HCT116 (cell line): ENCODE results near the gene SEC11A. TPM values are rescaled to one million over a fixed set of nuclear protein-coding genes. Genes with fewer than 3 reads are reported as not detected.

Source experiments
- ATAC-seq: fragments of 200-7000 bp; cut with Tn5 transposase; 2 replicates; pipeline ENCODE4 v1.9.1; 2020; ENCODE audit warnings: mild to moderate bottlenecking, moderate library complexity
- BruUV-seq: library from RNA; stranded (reverse); fragments of 400-500 nt; replicated peaks from 2 replicates; lab custom pipeline; 2021; lab: Mats Ljungman, UMichigan
- CTCF ChIA-PET: fragments of 300-600 bp; sonication (Branson Sonifier 250); formaldehyde crosslinking; loops from one replicate; lab custom pipeline; 2021; ENCODE audit warnings: antibody characterized with exemption; lab: Charles Lee
- POLR2A ChIA-PET: fragments of 300-600, 350-600 bp; sonication (Branson Sonifier 250); formaldehyde crosslinking; loops from one replicate; lab custom pipeline; 2021; ENCODE audit warnings: antibody characterized with exemption; lab: Charles Lee
- RAD21 ChIA-PET, 2 experiments: fragments of 300-600 bp; sonication (Branson Sonifier 250); formaldehyde crosslinking; loops; one replicate each; lab custom pipeline; 2023; ENCODE audit warnings: low total read pairs in 2 of 2; ENCODE audit not compliant: uncharacterized antibody in 2 of 2, unreplicated experiment in 2 of 2, low non-redundant PET in 1 of 2; lab: Charles Lee
- DNase-seq: peaks from one replicate; pipeline ENCODE4 v3.0.0-alpha.2; 2010; ENCODE audit warnings: low read depth, low spot score
- H2AFZ ChIP-seq: fragments of 200-600 bp; shearing (Covaris generic), sonication (generic); 2 replicates; pipeline ENCODE4 v1.6.1; 2017; ENCODE audit warnings: low read depth, mixed run types, mixed read lengths, antibody characterized with exemption, low read length; ENCODE audit not compliant: poor library complexity, severe bottlenecking
- H3K27ac ChIP-seq: 2 replicates; pipeline ENCODE4 v1.5.1; 2012; ENCODE audit warnings: low read depth, low read length
- H3K27me3 ChIP-seq: fragments of 200-600 bp; sonication (generic); 2 replicates; pipeline ENCODE4 v1.6.1; 2016; ENCODE audit warnings: mixed run types, low read length, mixed read lengths; ENCODE audit not compliant: insufficient read depth
- H3K36me3 ChIP-seq, 2 experiments: fragments of 200-500 bp in 1 of 2; fragments of 200-600 bp in 1 of 2; sonication (Bioruptor generic) in 1 of 2; sonication (generic) in 1 of 2; 2 replicates each; pipeline versions ENCODE4 v1.5.1 to v1.6.1; 2014 to 2016; ENCODE audit warnings: low read length in 2 of 2, inconsistent platforms in 1 of 2, mixed read lengths in 1 of 2, mixed run types in 1 of 2; ENCODE audit not compliant: insufficient read depth in 2 of 2, control insufficient read depth in 1 of 2
- H3K4me1 ChIP-seq, 2 experiments: fragments of 200-600 bp in 1 of 2; sonication (generic) in 1 of 2; 2 replicates each; pipeline versions ENCODE4 v1.5.1 to v1.6.1; 2012 to 2017; ENCODE audit warnings: low read length in 2 of 2, inconsistent platforms in 1 of 2, mild to moderate bottlenecking in 1 of 2, mixed read lengths in 1 of 2, mixed run types in 1 of 2, moderate library complexity in 1 of 2; ENCODE audit not compliant: insufficient read depth in 2 of 2, control insufficient read depth in 1 of 2
- H3K4me2 ChIP-seq: fragments of 200-600 bp; sonication (generic); 2 replicates; pipeline ENCODE4 v1.6.1; 2017; ENCODE audit warnings: mixed run types, low read length, mixed read lengths
- H3K4me3 ChIP-seq, 2 experiments: fragments of 200-600 bp in 1 of 2; sonication (generic) in 1 of 2; replicated peaks in 1 of 2; 2 replicates each; pipeline ENCODE4 v1.5.1; 2011 to 2016; ENCODE audit warnings: low read length in 2 of 2, control low read depth in 1 of 2, low read depth in 1 of 2, mild to moderate bottlenecking in 1 of 2, mixed read lengths in 1 of 2, mixed run types in 1 of 2
- H3K79me2 ChIP-seq: fragments of 200-600 bp; sonication (generic); 2 replicates; pipeline ENCODE4 v1.6.1; 2017; ENCODE audit warnings: mild to moderate bottlenecking, mixed run types, low read length, moderate library complexity, mixed read lengths; ENCODE audit not compliant: insufficient read depth
- H3K9ac ChIP-seq: fragments of 200-600 bp; sonication (generic); 2 replicates; pipeline ENCODE4 v1.6.1; 2016; ENCODE audit warnings: low read length, mixed read lengths
- H3K9me2 ChIP-seq: fragments of 200-600 bp; sonication (generic), shearing (Covaris generic); 2 replicates; pipeline ENCODE4 v1.6.1; 2017; ENCODE audit warnings: mixed run types, mild to moderate bottlenecking, moderate library complexity; ENCODE audit not compliant: insufficient read depth
- H3K9me3 ChIP-seq, 2 experiments: fragments of 200-500 bp in 1 of 2; fragments of 200-600 bp in 1 of 2; sonication (Bioruptor generic) in 1 of 2; sonication (generic) in 1 of 2; 2 replicates each; pipeline ENCODE4 v1.6.1; 2014 to 2017; ENCODE audit warnings: low read length in 2 of 2, mixed read lengths in 2 of 2, inconsistent platforms in 1 of 2, low read depth in 1 of 2, mild to moderate bottlenecking in 1 of 2, mixed run types in 1 of 2, moderate library complexity in 1 of 2; ENCODE audit not compliant: control insufficient read depth in 1 of 2, insufficient read depth in 1 of 2
- H4K20me1 ChIP-seq: fragments of 200-600 bp; sonication (generic), shearing (Covaris generic); 2 replicates; pipeline ENCODE4 v1.6.1; 2017; ENCODE audit warnings: mixed run types, mild to moderate bottlenecking, moderate library complexity; ENCODE audit not compliant: insufficient read depth
- CEBPB ChIP-seq: IDR thresholded peaks from 2 replicates; pipeline ENCODE4 v1.6.1; 2012; ENCODE audit warnings: low read depth
- ELF1 ChIP-seq: IDR thresholded peaks from 2 replicates; pipeline ENCODE4 v1.6.1; 2012; ENCODE audit warnings: low read depth, borderline replicate concordance
- FOSL1 ChIP-seq: IDR thresholded peaks from 2 replicates; pipeline ENCODE4 v1.6.1; 2012; ENCODE audit warnings: low read depth
- POLR2A ChIP-seq: IDR thresholded peaks from 2 replicates; pipeline ENCODE4 v1.7.0; 2011; ENCODE audit warnings: borderline replicate concordance; ENCODE audit not compliant: insufficient read depth, insufficient read length; ENCODE audit errors: extremely low read depth
- POLR2AphosphoS5 ChIP-seq: IDR thresholded peaks from 2 replicates; pipeline ENCODE4 v1.6.1; 2011; ENCODE audit warnings: mild to moderate bottlenecking, low read depth, low read length, moderate library complexity
- RAD21 ChIP-seq: IDR thresholded peaks from 2 replicates; pipeline ENCODE4 v1.6.1; 2012; ENCODE audit warnings: low read depth, mild to moderate bottlenecking
- ZFX ChIP-seq: fragments of 450-650 bp; IDR thresholded peaks from 2 replicates; pipeline ENCODE4 v1.6.1; 2017
- ZNF274 ChIP-seq: fragments of 200-500 bp; sonication (Bioruptor generic); IDR thresholded peaks from 2 replicates; pipeline ENCODE4 v1.6.1; 2014; ENCODE audit warnings: mild to moderate bottlenecking, low read depth, low read length, inconsistent platforms
- intact Hi-C: fragments of 100-400 bp; cut with micrococcal nuclease; formaldehyde crosslinking; loops from 2 replicates; pipeline ENCODE4 v1.10.0; 2022
- total RNA-seq: library from RNA; stranded (reverse); gene quantifications from one replicate; pipeline ENCODE4 v1.2.1, GENCODE V29; 2021; ENCODE audit not compliant: unreplicated experiment
- TF ChIP-seq, protein P1 (sequence below): IDR thresholded peaks from 2 replicates; pipeline ENCODE4 v1.6.1; 2012
- TF ChIP-seq, protein P2 (sequence below): IDR thresholded peaks from 2 replicates; pipeline ENCODE4 v1.6.1; 2012
- TF ChIP-seq, protein P3 (sequence below): IDR thresholded peaks from 2 replicates; pipeline ENCODE4 v1.6.1; 2011; ENCODE audit warnings: mild to moderate bottlenecking, low read length, moderate library complexity; ENCODE audit not compliant: insufficient replicate concordance; ENCODE audit errors: extremely low read depth

Gene SEC11A
- total RNA-seq, 1 experiment from 2014 or later = 175 TPM

DNA sequence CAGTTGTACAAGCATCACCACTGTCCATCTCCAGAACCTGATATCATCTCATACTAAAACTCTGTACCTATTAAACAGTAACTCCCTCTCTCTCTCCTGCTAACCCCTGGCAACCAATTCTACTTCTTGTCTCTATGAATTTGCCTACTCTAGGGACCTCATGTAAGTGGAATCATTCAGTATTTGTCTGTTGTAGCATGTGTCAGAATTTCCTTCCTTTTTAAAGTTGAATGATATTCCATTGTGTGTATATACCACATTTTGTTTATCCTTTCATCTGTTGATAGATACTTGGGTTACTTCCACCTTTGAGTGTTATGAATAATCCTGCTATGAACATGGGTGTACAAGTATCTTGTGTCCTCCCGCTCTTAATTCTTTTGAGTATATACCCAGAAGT, 49.0 kb upstream of the SEC11A start:
- Histone ChIP-seq H3K36me3 (peaks cover 2 to 7% of the 10 kb centered on the region in 2 experiments; a peak in 2 of 4 replicates), H3K9ac (no peak overlapping the region)
- BruUV-seq = no TSS peak

DNA sequence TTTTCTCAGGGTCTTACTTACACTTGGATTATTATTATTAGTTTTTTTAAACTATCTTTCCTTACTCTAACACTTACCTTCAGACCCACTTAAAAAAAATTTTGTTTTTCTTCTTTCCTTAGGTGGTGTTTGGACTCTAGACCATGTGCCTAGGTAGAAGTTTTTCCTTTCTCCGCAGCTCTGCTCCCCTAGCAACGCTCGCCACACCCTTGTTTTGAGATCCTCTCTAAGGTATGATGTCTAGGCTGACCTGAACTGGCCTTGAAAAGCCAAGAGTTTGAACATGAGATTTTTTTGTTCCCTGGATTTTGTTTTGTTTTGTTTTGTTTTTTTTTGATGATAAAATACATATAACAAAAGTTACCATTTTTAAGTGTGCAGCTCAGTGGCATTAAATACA, 48.6 kb upstream of the SEC11A start:
- H3K79me2 ChIP-seq = peaks cover 89% of the 10 kb centered on the region
- RAD21 ChIA-PET = no interaction called here
- CTCF ChIA-PET = no interaction called here
- no peak for TF ChIP-seq POLR2AphosphoS5
- TF ChIP-seq ZFX = no peak
- TF ChIP-seq CEBPB = no peak
- TF ChIP-seq ELF1 = no peak
- TF ChIP-seq, protein P1, sequence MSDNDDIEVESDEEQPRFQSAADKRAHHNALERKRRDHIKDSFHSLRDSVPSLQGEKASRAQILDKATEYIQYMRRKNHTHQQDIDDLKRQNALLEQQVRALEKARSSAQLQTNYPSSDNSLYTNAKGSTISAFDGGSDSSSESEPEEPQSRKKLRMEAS = no peak
- TF ChIP-seq, protein P2, sequence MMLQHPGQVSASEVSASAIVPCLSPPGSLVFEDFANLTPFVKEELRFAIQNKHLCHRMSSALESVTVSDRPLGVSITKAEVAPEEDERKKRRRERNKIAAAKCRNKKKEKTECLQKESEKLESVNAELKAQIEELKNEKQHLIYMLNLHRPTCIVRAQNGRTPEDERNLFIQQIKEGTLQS = no peak
- TF ChIP-seq ZNF274 = no peak
- TF ChIP-seq, protein P3, sequence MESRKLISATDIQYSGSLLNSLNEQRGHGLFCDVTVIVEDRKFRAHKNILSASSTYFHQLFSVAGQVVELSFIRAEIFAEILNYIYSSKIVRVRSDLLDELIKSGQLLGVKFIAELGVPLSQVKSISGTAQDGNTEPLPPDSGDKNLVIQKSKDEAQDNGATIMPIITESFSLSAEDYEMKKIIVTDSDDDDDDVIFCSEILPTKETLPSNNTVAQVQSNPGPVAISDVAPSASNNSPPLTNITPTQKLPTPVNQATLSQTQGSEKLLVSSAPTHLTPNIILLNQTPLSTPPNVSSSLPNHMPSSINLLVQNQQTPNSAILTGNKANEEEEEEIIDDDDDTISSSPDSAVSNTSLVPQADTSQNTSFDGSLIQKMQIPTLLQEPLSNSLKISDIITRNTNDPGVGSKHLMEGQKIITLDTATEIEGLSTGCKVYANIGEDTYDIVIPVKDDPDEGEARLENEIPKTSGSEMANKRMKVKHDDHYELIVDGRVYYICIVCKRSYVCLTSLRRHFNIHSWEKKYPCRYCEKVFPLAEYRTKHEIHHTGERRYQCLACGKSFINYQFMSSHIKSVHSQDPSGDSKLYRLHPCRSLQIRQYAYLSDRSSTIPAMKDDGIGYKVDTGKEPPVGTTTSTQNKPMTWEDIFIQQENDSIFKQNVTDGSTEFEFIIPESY = no peak
- no peak for TF ChIP-seq RAD21
- no peak for TF ChIP-seq POLR2A

More for the DNA sequence above, 49.0 kb upstream of the SEC11A start:
- Histone ChIP-seq H3K27me3 (no peaks in the 10 kb centered on the region), H3K4me2 (no peak overlapping the region), H3K9me3 (no peaks in the 10 kb centered on the region), H3K79me2 (peaks cover 89% of the 10 kb centered on the region), H4K20me1 (peaks cover 15% of the 10 kb centered on the region; the same call in 1 of the 2 replicates), H3K4me3 (no peak overlapping the region), H3K9me2 (no peaks in the 10 kb centered on the region), H2AFZ (no peak overlapping the region), H3K4me1 (0 out of 4 replicates have a peak, but pooled peaks cover 0 to 4% of the 10 kb centered on the region in 2 experiments), H3K27ac (no peak overlapping the region)
- TF ChIP-seq FOSL1 = no peak
- TF ChIP-seq, protein P2 = no peak
- TF ChIP-seq, protein P3 = no peak
- RAD21 ChIA-PET = no interaction called here
- ATAC-seq (no peak), DNase-seq (no peak)
- POLR2A ChIA-PET = no interaction called here
- CTCF ChIA-PET = no interaction called here
- intact Hi-C loops = no loop called here

More for the DNA sequence above, 48.6 kb upstream of the SEC11A start:
- H3K9me2 ChIP-seq = no peaks in the 10 kb centered on the region
- intact Hi-C loops = no loop called here
- no peak overlapping the region for H3K4me2 ChIP-seq
- H3K9me3 ChIP-seq = no peaks in the 10 kb centered on the region
- peaks cover 2 to 7% of the 10 kb centered on the region in 2 experiments; a peak in 2 of 4 replicates for H3K36me3 ChIP-seq
- no peak overlapping the region for H3K9ac ChIP-seq
- no peak overlapping the region for H2AFZ ChIP-seq
- H3K27me3 ChIP-seq = no peaks in the 10 kb centered on the region
- peaks cover 15% of the 10 kb centered on the region; the same call in 1 of the 2 replicates for H4K20me1 ChIP-seq
- H3K4me1 ChIP-seq = 0 out of 4 replicates have a peak, but pooled peaks cover 0 to 4% of the 10 kb centered on the region in 2 experiments
- BruUV-seq = no TSS peak
- DNase-seq = no peak
- no peak for ATAC-seq
- H3K4me3 ChIP-seq = no peak overlapping the region
- POLR2A ChIA-PET = no interaction called here
- H3K27ac ChIP-seq = no peak overlapping the region
